ENCODE data around the gene COA6. TPM values are rescaled to one million over a fixed set of nuclear protein-coding genes. Genes with fewer than 3 reads are reported as not detected.

The COA6 gene
- total RNA-seq, 1 donor from 2014 or later, result 30.0 TPM

DNA sequence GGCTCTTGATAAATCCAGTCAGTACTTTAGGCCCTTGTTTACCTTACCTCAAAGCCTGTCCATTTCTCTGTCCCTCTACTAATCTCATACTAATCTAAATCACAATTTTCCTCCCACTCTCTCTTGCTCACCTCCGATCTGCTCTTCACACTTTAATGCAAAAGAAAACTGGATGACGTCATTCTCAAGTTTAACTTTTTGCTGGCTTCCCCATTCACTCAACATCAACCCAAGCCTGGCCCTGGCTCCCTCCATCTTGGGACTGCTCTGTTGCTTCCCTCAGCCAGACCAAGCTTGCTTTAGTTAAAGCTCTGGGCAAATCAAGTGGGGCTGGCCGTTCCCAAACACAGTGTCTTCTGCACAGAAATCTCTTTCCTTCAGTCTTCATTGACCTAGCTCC lies 29.7 kb downstream of the COA6 start:
- no peak for DNase-seq (ENCODE audit: low spot score)
- intact Hi-C loops (cut with DNase I), result no loop called here

DNA sequence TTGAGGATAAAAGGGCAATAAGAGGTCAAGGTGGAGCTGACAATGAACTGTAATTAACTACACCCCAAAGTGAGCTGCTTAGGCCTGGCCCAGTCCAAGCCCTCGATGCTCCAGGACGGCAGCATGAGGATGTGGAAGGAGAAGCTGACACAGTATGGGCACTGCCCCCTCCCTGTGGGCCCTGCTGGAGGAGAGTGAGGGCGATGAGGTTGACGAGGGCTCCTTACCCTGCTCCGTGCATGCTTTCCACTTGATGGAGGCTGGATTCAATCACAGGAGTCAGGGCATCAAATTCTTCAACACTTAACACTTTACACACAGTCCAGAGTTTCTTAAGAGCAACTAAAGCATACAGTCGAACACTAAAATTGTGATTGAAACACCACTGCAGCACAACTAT lies 32.4 kb downstream of the COA6 start:
- no peak for DNase-seq (ENCODE audit: low spot score)
- intact Hi-C loops (cut with DNase I), result no loop called here

DNA sequence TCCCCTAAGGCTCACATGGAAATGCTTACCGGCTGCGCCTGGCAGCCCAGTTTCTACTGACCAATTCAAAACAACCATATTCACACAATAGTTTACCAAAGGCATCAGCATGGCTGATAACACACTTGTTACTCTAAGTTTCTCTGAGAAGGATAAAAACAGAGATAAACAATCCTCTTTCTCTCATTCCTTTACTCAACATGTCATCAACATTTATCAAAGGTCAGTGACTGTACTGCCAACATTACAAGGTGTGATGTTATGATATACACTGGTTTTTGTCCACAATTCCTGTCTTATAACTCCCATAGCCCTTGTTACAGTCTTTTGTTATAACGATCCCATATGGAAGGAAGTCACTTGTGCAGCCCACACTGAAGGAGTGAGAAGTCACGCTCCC lies 33.6 kb downstream of the COA6 start:
- intact Hi-C loops (cut with DNase I), result no loop called here
- DNase-seq (ENCODE audit: low spot score), result no peak

DNA sequence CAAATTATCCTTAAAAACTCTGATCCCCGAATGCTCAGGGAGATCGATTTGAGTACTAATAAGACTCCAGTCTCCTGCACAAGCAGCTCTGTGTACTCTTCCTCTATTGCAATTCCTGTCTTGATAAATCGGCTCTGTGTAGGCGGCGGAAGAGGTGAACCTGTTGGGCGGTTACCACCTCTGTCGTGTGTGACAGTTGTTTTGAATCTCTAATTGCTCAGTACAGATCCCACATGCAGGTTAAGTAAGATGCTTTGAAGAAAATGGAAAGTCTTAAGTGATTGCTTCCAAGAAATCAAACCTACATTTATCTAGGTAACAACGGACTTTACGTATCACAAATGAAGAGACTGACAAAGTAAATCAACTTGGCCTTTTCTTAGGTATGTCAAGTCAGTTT lies 35.5 kb downstream of the COA6 start:
- DNase-seq (ENCODE audit: low spot score), result no peak
- intact Hi-C loops (cut with DNase I), result no loop called here

DNA sequence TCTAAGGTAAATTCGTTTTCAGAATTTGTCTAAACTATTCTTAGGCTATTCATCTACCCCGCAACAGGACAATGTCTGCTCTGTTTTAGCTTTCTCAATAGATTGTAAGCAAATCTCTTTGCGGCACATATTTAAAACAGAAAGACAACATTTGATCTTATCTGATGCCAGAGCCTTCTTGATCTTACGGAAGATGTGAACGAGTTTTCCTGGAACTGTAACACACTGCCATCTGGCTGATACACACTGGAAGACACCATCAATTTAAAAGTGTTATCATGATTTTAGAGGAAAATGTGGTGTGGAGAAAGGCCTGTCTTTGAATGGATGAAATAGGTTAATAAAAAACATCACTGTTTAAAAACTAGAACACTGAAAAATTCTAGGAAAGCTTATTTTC lies 36.1 kb downstream of the COA6 start:
- DNase-seq (ENCODE audit: low spot score), result no peak
- intact Hi-C loops (cut with DNase I), result no loop called here

DNA sequence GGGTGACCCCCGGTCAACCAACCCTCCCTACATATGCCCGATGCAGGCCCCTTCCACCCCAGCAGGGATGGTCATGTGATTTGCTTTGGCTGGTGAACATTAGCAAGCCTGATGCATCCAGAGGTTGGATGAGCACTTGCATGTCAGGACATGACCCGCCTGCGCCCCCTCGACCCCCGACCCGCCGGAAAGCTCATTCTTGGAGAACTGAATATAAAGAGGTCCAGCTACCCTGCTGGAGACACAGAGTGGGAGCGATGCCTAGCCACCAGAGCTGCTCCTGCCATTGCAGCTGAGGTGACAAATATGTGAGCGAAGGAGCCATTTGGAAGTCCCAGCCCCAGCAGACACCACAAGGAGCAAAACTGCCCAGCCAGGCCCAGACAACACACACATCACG lies 39.6 kb downstream of the COA6 start:
- DNase-seq (ENCODE audit: low spot score), result no peak
- intact Hi-C loops (cut with DNase I), result no loop called here

DNA sequence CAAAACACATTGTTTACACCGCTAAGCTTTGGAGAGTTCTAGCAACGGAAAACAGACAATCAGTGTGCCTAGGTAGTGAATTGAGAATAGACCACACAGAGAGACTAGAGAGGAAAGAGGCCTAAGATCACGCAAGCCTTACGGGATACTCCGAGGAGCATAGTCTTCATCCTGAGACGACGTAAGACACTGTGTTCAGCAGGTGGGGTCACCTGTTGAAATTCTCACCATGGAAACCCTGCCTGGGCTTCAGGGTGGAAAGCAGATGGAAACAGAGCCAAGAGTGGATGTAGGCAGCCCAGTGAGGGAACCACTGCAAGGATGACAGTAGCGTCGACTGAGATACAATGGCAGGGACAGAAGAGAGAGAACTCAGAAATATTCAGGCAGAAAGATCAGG lies 40.2 kb downstream of the COA6 start:
- intact Hi-C loops (cut with DNase I), result no loop called here
- no peak for DNase-seq (ENCODE audit: low spot score)

DNA sequence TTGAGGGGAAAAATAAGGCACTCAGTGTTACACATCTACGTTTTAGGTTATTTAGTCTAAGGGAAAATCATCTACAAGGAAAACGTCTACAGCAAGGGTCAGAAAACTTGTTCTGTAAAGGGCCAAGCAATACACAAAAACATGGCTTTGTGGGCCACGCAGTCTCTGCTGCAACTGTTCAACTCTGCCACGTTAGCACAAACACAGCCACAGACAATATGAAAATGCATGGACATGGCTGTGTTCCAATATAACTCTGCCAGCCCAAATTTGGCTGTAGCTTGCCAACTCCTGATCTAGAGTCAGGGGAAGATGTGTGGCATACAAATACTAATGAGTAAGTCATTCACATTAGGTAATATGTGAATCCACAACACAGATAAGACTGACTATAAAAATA lies 40.7 kb downstream of the COA6 start:
- intact Hi-C loops (cut with DNase I), result no loop called here
- DNase-seq (ENCODE audit: low spot score), result no peak

DNA sequence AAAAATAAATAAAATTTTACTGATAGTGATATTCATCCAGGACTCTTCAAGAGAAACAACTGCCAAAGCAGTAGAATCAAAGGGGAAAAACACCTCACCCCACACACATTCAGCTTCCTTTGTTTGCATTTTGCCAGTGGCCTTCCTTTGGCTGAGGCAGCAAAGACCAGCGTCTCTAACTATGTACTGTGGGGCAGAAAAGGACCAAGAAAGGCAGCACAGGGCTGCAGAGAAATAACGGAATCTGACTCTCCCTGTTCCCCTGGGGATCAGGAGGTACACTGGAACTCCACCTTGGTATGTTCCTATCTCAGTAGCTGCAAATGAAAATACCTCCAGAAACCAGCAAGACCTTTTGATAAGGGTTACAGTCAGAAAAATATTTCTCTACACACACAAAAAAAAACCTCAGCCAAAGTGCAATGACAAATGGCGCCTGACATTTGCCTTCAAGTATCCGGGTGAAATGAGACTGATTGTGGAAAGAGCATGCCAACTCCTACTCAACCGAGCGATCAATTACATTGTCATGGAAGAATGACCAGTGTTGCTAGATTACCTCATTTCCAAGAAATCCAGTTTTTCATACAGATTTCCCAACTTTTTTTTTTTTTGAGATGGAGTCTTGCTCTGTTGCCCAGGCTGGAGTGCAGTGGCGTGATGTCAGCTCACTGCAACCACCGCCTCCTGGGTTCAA lies 54.8 kb downstream of the COA6 start:
- no peak for DNase-seq (ENCODE audit: low spot score)
- intact Hi-C loops (cut with DNase I), result no loop called here

DNA sequence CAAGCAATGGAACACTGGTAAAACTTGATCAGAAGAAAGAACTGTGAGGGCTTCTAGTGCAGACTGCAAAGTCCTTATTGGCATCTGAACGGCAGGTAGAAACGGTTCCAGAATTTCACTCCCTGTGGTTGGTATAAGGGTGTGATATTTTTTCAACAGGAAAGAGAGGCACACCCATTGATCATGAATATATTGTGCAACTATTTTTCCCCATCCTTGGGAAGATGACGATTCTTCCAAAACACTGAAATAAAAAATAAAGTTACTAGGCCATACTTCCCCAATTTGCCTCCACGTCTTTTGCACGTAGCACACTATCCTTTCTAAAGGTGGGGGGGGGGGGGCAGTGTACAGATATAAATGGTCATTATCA lies 56.2 kb downstream of the COA6 start:
- intact Hi-C loops (cut with DNase I), result no loop called here
- DNase-seq (ENCODE audit: low spot score), result no peak

DNA sequence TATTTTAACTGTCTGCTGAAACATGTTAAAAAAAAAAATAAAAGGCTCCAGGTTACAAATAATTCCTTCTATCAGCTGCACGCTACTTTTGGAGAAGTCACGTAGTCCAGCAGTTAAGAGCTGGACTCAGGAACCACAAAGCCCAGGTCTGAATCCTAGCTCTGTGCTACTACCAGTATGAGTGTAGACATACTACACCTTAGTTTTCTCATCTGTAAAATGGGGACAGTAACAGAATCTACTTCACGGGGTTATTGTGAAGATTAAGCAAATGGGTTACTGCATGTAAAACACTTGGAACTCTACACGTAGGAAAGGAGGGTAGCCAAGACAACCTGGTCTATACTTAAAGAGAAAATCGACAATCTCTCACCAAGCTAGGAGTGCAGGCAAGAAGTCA lies 57.4 kb downstream of the COA6 start:
- no peak for DNase-seq (ENCODE audit: low spot score)
- intact Hi-C loops (cut with DNase I), result no loop called here

DNA sequence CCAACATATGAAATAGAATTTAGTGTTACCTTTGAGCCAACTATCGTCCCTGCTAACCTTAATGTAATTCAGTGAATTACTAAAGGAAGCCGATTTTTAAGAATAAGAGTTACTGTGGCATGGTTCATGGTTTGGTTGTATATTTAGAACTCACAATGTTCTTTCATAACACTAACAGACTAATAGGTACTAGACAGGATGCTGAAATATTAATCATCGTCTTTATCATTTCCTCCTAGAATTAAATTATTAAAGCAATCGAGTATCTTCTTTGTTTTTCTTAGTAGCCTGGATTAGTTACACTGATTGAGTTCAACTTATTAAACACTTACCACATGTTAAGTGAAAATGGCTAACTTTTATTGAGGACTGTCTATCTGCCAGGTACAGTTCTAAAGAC lies 58.0 kb downstream of the COA6 start:
- intact Hi-C loops (cut with DNase I), result no loop called here
- DNase-seq (ENCODE audit: low spot score), result no peak

DNA sequence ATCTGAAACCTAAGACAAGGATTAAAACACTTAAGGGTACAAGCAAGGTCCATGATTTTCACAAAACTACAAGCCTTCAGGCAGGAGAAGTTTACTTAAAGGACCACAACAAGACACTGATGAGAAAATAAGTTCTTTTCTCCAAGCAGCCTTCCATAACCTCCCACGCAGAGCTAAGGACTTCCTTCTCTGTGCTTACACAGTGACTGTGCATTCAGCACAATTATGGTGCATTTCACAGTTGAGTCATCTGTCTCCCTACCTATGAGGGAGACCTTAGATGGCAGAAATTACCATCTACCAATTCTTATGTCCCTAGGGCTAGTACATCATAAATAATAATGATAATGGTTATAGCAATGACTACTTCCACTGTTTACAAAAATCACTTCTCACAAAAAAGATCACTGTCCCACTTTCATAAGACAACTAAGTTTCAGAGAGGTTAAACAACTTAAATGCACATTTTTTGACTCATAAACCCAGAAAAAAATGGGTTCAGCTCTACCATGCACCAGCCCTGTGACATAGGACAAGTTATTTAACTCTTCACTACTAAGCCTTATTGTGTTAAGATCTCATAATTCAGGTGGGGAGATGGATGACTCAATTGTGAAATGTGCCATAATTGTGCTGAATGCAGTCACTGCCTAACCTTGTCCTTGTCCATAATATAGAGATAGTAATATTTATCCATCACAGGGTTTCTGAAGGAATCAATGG lies 60.5 kb downstream of the COA6 start:
- intact Hi-C loops (cut with DNase I), result no loop called here

More for the DNA sequence above, 60.5 kb downstream of the COA6 start:
- no peak for DNase-seq (ENCODE audit: low spot score)

Other genes with a start within 250 kb of the COA6 start
- 9.1 TPM for gene TARBP1, start 105.7 kb downstream of the COA6 start, total RNA-seq
- 65.6 TPM for gene IRF2BP2, start 236.7 kb downstream of the COA6 start, total RNA-seq

All from cardiac septum (tissue), 1 donor.